ENCODE data around the gene RNF145.

DNA sequence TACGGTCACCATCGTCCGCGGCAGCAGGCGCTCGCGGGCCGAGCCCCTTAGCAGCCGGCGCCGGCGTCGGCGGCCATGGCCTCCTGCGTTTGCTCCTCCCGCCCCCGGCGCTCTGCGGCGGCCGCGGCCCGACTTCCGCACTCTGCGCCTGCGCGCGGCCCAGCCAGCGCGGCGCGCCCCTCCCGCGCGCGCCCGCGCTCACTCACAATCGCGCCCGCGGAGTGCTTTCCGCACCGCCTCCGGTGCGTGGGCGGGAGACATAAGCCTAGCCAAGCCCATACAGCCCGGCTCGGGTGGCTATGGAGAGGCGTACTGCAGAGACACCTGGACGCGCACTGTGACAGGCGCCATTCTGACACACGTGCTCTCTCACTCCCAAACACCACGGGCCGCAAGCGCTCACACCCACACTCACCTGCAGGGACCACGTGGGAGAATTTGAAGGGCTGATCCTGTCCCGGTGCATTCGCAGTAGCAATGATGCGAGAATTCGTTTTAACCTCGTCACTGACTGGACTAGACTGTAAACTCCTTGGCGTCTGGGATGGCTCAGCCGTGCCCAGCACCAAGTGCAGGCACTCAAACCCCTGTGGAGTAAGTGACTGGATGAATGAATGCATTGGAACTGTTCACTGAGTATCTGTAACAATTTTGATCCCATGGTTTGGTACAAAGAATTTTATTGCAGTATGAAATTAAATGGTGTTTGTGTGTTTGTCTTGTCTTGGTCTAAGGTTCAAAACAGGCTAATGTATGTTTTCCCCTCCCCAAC is at the start of gene RNF145:
- TF ChIP-seq CTCF (IDR thresholded peaks at IDR 0.05; ENCODE audit: low read length): no peak
- no peak for TF ChIP-seq EZH2 (IDR thresholded peaks at IDR 0.05; ENCODE audit: borderline replicate concordance, low read length)

Data from OCI-LY1 (cell line).